Fibroblast of lung (primary cell): ENCODE results near the gene MORC1. TPM values are rescaled to one million over a fixed set of nuclear protein-coding genes. Genes with fewer than 3 reads are reported as not detected.
A peak's percentile ranks its signal among the peaks of the same experiment; 100 is the strongest.

Experiments used
- DNase-seq, 2 donors: peaks; one replicate each; pipeline versions ENCODE4 v3.0.0 to v3.0.0-alpha.2; 2010; ENCODE audit warnings: low read depth in 2 of 2
- H2AFZ ChIP-seq: 2 replicates; pipeline ENCODE4 v1.5.1; 2012; ENCODE audit warnings: low read length, control low read depth, inconsistent platforms
- H3K27ac ChIP-seq: 2 replicates; pipeline ENCODE4 v1.5.1; 2011; ENCODE audit warnings: low read length, control low read depth; ENCODE audit not compliant: insufficient read depth
- H3K27me3 ChIP-seq: 2 replicates; pipeline ENCODE4 v1.5.1; 2011; ENCODE audit warnings: mild to moderate bottlenecking, low read length; ENCODE audit not compliant: control insufficient read depth, insufficient read depth
- H3K36me3 ChIP-seq: 2 replicates; pipeline ENCODE4 v1.5.1; 2011; ENCODE audit warnings: low read length; ENCODE audit not compliant: control insufficient read depth, insufficient read depth
- H3K4me1 ChIP-seq: 2 replicates; pipeline ENCODE4 v1.5.1; 2011; ENCODE audit warnings: low read length; ENCODE audit not compliant: control insufficient read depth, insufficient read depth; ENCODE audit errors: extremely low read depth
- H3K4me2 ChIP-seq: 2 replicates; pipeline ENCODE4 v1.5.1; 2011; ENCODE audit warnings: low read length, control low read depth; ENCODE audit not compliant: insufficient read depth; ENCODE audit errors: extremely low read depth
- H3K4me3 ChIP-seq, 4 experiments: fragments of 200-600 bp in 1 of 4; sonication (generic) in 1 of 4; replicated peaks in 1 of 4; 2 replicates each; pipeline ENCODE4 v1.5.1; 2011 to 2016; ENCODE audit warnings: low read length in 4 of 4, low read depth in 3 of 4, mild to moderate bottlenecking in 3 of 4, control low read depth in 2 of 4, inconsistent platforms in 1 of 4, mixed read lengths in 1 of 4; ENCODE audit not compliant: insufficient read depth in 1 of 4; ENCODE audit errors: control extremely low read depth in 1 of 4
- H3K79me2 ChIP-seq: 2 replicates; pipeline ENCODE4 v1.5.1; 2012; ENCODE audit warnings: mild to moderate bottlenecking, low read length, inconsistent platforms; ENCODE audit not compliant: control insufficient read depth, insufficient read depth
- H3K9ac ChIP-seq: 2 replicates; pipeline ENCODE4 v1.5.1; 2011; ENCODE audit warnings: mild to moderate bottlenecking, low read length, control low read depth; ENCODE audit not compliant: insufficient read depth
- H3K9me3 ChIP-seq: 2 replicates; pipeline ENCODE4 v1.5.1; 2012; ENCODE audit warnings: low read depth, low read length; ENCODE audit not compliant: control insufficient read depth, insufficient read depth
- H4K20me1 ChIP-seq: 2 replicates; pipeline ENCODE4 v1.5.1; 2011; ENCODE audit warnings: low read length; ENCODE audit not compliant: control insufficient read depth, insufficient read depth; ENCODE audit errors: extremely low read depth
- EZH2 ChIP-seq: IDR thresholded peaks from 2 replicates; pipeline ENCODE4 v1.5.1; 2012; ENCODE audit warnings: low read length, control low read depth, mild to moderate bottlenecking; ENCODE audit errors: missing control alignments
- polyA plus RNA-seq, 2 donors: library from polyadenylated mRNA; depleted of rRNA in 1 of 2; stranded (reverse) in 1 of 2; unstranded in 1 of 2; fragments of >200 nt; gene quantifications; 2 replicates each; pipeline ENCODE4 v1.2.1, GENCODE V29; 2011 to 2012; ENCODE audit warnings: missing spikeins in 1 of 2
- total RNA-seq: library from RNA; depleted of rRNA; stranded (reverse); fragments of >200 nt; gene quantifications from 2 replicates; pipeline ENCODE4 v1.2.1, GENCODE V29; 2014
- TF ChIP-seq, protein P1 (sequence below), 2 donors: IDR thresholded peaks in 1 of 2; conservative IDR thresholded peaks in 1 of 2; 1 replicate in 1 of 2; 2 replicates in 1 of 2; pipeline ENCODE4 v1.5.1; 2011 to 2012; ENCODE audit warnings: low read length in 2 of 2, control low read depth in 1 of 2, inconsistent platforms in 1 of 2, low read depth in 1 of 2, mild to moderate bottlenecking in 1 of 2

MORC1 gene
- total and polyA plus RNA-seq, 2 donors (not counting 1 experiment from before 2014, with no cell fraction given), result not detected

DNA sequence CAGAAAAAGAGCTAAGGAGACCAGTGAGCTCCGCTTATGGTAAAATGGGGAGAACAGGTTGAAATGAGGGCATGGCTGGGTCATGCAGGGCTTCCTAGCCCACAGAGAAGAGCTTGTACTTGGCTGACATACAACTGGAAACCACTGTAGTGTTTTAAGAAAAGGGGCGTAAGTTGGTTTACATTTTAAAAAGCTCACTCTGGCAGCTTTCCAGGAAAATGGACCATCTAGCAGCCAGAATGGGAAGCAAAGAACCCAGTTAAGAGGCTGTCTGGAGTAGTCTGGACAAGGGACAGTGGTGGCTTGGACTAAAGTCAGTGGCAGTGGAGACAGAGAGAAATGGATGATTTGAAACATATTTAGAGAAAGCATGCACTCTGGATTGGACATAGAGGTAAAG is 1.9 kb downstream of the MORC1 start:
- no peaks in the 10 kb centered on the region for H3K79me2 ChIP-seq
- H3K9me3 ChIP-seq, result no peaks in the 10 kb centered on the region
- peak; percentile 13 to 75 for DNase-seq
- H3K4me1 ChIP-seq, result no peaks in the 10 kb centered on the region
- TF ChIP-seq EZH2, result no peak
- TF ChIP-seq, protein P1, sequence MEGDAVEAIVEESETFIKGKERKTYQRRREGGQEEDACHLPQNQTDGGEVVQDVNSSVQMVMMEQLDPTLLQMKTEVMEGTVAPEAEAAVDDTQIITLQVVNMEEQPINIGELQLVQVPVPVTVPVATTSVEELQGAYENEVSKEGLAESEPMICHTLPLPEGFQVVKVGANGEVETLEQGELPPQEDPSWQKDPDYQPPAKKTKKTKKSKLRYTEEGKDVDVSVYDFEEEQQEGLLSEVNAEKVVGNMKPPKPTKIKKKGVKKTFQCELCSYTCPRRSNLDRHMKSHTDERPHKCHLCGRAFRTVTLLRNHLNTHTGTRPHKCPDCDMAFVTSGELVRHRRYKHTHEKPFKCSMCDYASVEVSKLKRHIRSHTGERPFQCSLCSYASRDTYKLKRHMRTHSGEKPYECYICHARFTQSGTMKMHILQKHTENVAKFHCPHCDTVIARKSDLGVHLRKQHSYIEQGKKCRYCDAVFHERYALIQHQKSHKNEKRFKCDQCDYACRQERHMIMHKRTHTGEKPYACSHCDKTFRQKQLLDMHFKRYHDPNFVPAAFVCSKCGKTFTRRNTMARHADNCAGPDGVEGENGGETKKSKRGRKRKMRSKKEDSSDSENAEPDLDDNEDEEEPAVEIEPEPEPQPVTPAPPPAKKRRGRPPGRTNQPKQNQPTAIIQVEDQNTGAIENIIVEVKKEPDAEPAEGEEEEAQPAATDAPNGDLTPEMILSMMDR (conservative IDR thresholded peaks at IDR 0.05 in 1 of 2, IDR thresholded peaks at IDR 0.05 in 1 of 2; ENCODE audit: low read depth in 1 of 2, low read length in 2 of 2), result no peak
- H3K27ac ChIP-seq, result no peak overlapping the region
- no peaks in the 10 kb centered on the region for H4K20me1 ChIP-seq
- no peak overlapping the region for H2AFZ ChIP-seq
- no peak overlapping the region for H3K9ac ChIP-seq
- H3K27me3 ChIP-seq, result no peaks in the 10 kb centered on the region
- no peak overlapping the region for H3K4me3 ChIP-seq
- peak overlapping the region; percentile 35 for H3K4me2 ChIP-seq
- H3K36me3 ChIP-seq, result no peaks in the 10 kb centered on the region

DNA sequence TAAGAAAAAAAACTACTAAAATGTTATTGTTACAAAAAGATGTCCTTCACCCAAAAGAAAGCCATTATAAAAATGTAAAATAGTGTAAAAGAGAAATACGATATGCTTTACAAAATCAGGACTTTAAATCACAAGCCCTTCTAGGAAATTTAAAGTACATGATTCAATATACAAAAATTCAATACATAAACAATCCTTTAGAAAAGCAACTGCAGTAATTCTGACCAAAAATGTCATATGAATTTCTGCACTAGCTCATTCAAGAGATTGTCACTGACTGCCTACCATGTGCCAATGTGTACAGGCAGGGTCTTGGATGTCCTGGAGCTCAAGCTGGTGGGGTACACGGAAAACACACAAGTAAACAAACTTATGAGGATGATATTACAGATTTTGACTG is 2.5 kb downstream of the MORC1 start:
- no peaks in the 10 kb centered on the region for H3K27me3 ChIP-seq
- no peaks in the 10 kb centered on the region for H3K79me2 ChIP-seq
- no peaks in the 10 kb centered on the region for H3K4me1 ChIP-seq
- DNase-seq, result peak; percentile 23 to 64
- H2AFZ ChIP-seq, result no peak overlapping the region
- no peak overlapping the region for H3K4me3 ChIP-seq
- no peaks in the 10 kb centered on the region for H4K20me1 ChIP-seq
- no peaks in the 10 kb centered on the region for H3K36me3 ChIP-seq
- no peak overlapping the region for H3K4me2 ChIP-seq
- H3K9ac ChIP-seq, result no peak overlapping the region
- H3K27ac ChIP-seq, result no peak overlapping the region
- H3K9me3 ChIP-seq, result no peaks in the 10 kb centered on the region
- TF ChIP-seq, protein P1 (conservative IDR thresholded peaks at IDR 0.05 in 1 of 2, IDR thresholded peaks at IDR 0.05 in 1 of 2; ENCODE audit: low read depth in 1 of 2, low read length in 2 of 2), result no peak
- no peak for TF ChIP-seq EZH2

DNA sequence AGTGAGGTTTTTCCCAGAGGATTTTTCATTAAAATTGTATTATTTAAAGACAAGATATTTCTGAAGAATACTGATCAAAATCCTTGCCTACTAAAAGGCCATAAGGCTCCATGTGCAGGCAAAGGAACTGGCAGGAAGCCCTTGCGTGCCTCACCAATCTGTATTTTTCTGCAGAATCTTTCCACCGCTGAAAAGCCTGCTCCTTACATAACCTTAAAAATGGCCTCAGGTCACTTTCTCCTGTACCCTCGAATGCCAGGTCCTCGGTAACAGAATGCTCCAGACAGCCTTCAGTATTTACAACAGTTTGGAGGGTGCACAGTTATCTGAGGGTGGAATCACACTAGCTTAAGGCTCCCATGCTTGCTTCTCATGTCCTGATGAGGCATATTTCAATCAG is 3.2 kb downstream of the MORC1 start:
- Histone ChIP-seq H4K20me1 (no peaks in the 10 kb centered on the region), H2AFZ (no peak overlapping the region), H3K4me1 (no peaks in the 10 kb centered on the region), H3K4me2 (no peak overlapping the region), H3K4me3 (no peak overlapping the region), H3K79me2 (no peaks in the 10 kb centered on the region), H3K27ac (no peak overlapping the region), H3K36me3 (no peaks in the 10 kb centered on the region), H3K9ac (no peak overlapping the region), H3K27me3 (no peaks in the 10 kb centered on the region), H3K9me3 (no peaks in the 10 kb centered on the region)
- DNase-seq, result no peak
- TF ChIP-seq, protein P1 (conservative IDR thresholded peaks at IDR 0.05 in 1 of 2, IDR thresholded peaks at IDR 0.05 in 1 of 2; ENCODE audit: low read depth in 1 of 2, low read length in 2 of 2), result no peak
- no peak for TF ChIP-seq EZH2
